GM19240 (cell line): ENCODE results near the gene BCOR.

Experiments
- DNase-seq: peaks from one replicate; pipeline ENCODE4 v3.0.0; 2011; ENCODE audit warnings: low spot score; ENCODE audit not compliant: insufficient read length

BCOR gene

DNA sequence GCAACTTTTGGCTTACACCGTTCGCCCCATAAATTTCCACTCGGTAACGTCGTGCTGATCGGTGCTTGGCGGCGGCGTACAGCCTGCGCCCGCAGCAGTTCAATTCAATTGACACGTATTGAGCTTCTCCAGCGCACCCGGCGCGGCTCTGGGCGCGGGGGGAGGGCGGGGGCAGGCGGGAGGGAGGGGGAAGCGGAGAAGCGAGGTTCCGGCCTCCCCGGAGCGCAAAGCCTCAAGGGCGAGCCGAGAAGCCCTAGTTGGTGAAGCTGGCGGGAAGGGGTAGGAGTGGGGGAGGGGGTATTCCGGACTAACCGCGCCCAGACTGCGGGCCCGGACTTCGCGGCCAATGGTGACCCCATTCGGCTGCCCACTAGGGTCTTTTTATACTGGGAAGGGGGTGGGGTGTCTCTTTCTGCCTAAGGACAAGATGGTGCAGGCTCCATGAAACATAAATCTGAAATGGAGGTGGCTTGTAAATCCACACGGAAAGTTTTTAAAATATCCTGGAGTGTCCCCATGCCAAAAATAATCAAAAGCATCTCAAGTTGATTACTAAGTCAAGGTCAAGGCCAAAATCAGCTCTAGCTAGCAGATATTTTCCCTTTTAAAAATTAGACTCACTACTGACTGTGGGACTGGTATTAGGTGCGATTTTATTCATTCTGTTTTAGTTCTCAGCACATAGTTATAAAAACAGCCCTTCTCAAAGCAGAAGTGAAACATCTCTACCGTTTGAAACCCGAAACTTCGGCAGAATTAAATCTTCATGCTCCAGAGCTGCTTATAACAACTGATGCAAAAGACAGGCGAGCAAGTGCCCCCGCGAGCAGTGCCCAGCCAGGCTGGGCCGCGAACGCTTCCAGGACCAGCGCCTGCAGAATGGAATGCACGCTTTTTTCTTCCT is 1.5 kb upstream of the BCOR start:
- no peak for DNase-seq

DNA sequence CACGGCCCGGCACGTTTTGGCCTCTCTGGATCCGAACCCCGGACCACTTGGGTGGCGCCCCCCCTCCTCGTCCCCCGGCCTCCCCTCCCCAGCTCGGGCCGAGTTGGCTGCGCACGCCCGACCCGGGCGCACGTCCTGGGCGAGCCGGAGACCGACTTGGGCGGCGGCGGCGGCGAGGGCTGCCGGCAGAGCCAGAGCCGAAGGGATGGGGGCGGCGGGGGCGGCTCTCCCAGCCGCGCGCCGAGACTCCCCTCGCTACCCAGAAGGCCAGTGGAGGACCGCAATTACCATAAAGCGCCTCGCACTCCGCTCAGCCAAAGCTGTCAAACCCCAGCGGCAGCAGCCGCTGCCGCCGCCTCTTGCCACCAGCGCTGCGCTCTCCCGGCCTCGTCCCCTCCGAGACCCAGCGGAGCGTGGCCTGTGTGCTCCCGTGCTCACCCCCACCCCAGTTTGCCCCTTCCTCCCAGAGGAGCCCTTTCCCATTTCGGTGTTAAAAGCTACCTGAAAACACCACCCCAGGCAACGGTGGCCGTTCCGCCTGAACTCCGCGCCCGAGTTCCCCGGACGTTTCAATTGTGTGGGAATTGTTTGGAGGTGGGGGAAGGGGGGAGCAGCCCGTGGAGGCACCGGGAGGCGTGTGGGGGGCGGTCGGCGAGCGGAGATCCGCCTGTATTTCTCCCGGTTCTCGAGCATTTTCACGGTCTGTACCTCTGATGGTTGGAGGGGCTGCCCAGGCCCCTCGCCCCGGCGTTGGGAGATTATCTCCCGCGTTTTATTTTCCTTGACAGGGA is 701 bp upstream of the BCOR start:
- DNase-seq: no peak

DNA sequence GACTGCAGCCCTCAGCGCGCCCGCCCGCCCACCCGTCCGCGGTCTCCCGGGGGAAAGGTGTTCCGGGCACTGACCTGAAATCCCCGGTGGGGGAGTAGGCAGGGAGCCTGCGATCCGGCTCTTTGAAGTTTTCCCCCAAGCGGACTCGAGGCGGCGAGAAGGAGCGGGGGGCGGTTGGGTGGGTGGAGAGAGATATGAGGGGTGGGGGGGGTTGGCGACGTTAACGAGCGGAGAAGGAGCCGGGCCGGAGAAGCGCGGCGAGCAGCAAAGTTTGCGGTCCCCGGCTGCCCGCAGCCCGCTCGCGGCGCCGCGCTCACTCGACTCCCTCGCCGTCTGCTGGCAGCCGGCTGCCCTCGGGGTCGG is 636 bp downstream of the BCOR start:
- DNase-seq: no peak

DNA sequence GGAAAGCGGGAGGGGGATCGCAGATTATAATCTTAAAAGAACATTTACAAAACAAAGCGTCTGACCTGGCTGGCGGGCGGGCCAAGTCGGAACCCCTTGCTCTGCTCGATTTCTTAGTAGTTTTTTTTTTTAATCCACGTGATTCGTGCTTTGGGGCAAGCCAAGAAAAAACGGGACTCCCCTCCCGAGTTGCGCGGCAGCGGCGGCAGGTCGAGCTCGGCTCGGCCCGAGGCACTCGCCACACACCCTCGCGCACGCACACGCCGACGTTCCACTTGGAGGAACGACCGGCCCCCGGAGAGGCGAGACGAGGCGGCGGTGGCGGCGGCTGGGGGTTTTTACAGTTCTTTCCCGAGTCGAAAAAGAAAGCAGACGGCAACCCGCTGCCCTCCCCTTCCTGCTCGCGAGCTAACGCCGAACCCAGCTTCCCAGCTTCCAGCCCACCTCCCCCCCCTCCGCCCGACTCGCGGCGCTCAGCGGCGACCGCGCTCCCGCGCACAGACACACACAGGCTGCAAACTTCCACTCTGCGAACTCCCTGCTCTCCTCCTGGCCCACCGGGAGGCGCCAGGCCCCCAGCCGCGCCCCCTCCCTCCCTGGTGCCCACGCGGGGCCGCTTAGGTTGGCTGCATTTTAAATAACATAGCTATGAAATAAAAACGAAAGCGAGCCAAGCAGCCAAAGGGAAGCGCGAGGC is 1.2 kb downstream of the BCOR start:
- no peak for DNase-seq

DNA sequence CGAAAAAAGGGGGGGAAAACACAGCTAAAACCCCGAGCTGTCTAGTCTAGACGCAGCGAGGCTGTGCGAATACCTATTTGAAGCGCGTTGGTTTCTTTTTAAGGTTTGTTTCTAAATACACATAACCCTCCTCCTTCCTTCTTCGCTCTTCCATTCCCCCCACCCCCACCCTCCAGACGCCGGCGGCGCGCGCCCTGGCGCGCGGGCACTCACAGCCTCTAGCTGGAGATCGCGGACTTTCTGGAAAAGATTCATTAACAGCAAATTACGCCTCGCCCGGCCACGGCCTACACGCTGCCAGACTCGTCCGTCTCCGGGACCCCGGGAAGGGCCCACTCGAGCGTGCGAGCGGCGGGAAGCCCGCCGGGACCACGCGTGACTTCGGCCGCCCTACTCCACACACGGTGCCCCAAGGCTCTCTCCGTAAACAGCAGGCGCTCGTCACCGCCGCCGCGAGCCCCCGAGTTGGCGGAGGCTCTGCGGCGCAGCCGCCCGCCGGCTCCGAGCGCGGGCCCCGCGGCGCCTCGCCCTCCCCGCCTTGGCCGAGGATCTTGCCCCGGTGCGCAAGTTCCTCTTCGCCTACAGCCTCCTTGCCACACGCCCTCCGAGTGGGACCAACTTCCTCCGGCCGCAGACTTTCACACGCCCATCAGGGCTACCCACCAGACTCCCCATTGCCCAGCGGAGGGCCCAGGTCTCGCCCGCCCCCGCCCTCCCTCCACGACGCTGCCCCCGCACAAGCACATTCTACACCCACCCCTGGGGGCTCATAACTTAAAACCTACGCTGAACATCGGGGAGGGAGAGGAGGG is 2.0 kb downstream of the BCOR start:
- DNase-seq: no peak

DNA sequence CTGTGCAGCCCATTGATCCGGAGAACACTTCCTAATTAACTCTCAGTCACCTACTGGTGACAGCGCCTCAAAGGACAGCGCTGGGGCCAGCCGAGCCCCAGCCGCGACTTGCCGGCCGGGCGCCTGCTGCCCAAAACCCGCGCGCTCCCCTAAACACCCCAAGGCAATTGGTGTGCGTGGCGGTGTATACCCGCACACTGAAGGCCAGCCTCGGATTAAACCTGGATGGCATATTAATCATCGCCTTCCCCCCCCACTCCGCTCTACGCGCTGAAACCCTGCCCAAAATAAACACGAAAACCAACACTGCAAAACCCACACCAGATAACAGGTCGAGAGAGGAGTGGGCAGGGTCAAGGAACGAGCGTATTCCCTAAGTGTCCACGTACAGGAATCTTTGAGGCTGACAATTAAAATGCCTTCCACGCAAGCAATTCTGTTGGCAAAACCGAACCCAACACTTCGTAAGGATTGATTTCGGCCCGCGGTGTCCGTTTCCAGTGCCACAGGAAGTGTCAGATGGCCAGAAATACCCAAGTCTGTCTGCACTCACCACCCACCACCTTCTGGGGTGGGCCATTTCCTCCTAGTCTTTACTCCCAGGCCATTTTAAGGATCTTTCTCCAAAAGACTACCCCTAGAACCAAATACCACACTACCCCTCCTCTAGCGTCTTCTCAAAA is 2.7 kb downstream of the BCOR start:
- DNase-seq: no peak

DNA sequence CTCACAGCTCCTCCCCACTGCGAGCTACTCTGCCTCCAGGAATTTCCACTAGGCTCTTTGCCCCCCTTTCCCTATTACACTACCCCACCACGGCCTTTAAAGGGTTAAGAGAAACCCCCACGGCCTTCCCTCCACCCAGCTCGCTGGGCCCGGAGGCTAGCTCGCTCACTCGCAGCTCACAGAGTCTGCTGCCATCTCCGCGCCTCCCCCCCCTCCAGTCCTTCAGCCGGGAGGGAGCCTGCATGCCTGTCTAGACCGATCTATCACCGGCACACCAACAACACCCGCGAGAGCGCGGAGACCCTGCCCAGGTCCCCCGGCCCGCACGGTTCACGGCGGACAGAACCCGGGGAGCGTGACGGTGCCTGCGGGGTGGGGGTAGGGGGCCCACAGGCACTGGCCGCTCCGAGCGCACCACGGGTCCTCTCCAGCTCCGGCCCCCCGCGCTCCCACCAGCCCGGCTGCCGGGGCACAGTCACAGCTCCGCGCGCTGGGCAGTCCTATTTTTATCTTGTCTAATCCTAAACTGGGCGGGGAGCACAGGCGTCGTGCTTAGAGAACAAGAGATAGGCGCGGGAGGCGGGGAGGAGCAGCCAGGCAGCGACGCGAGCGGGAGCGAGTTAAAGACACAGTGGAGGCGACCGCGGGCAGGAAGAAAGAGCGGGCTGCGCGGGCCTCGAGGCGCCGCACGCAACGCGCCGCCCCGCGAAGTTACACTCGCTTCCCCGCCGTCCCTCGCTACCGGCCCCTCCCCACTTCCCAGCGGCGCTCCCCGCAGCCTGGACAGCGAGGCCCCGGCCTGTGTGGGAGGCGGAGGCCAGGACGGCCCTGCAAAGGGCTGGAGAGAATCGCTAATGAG is 3.5 kb downstream of the BCOR start:
- DNase-seq: no peak

DNA sequence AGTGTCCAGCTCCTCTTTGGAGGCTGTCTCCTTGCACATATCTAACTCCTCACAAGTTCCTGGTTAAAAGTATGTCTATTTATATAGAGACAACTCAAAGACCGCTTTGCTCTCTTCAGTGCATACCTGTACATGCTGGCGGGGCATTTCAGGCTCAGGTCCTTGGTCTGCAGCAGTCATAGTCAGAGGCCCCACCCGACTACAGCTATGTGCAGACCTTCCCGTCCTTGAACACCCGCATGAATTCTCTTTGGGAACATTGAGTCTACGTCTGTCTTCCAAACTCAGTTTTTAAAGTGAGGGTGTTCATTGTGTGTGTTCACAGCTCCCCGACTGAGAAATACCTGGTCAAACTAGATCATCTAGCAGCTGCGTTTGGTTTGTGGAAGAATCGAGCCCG is 4.2 kb downstream of the BCOR start:
- DNase-seq: no peak

DNA sequence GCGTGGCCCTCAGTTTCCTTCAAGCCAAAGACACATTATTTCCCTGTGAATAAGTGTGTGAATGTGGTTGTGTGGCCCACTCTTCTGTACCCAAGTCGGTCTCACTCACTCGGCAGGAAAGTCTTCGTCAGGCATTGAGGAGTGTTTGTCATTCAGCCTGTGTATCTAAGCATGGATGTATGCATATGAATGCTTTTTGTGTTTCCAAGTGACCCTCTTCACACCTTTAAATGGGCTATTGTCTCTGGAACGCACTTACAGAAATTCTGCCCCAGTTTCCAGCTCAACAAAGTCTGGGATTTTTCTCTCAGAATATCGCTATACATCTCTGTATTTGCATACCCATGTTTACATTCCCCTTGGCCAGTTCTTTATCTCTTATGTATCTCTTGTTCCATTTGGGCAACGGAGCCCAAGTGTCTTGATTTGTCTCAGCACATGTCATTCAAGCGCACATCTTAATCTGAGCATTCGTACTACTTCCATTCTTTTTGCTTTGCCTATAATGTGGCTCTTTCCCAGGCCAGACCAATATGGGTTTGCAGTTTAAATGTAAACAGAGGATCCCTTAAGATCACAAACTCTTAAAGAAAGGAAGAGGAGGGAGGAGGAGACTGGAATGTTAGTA is 4.8 kb downstream of the BCOR start:
- no peak for DNase-seq

DNA sequence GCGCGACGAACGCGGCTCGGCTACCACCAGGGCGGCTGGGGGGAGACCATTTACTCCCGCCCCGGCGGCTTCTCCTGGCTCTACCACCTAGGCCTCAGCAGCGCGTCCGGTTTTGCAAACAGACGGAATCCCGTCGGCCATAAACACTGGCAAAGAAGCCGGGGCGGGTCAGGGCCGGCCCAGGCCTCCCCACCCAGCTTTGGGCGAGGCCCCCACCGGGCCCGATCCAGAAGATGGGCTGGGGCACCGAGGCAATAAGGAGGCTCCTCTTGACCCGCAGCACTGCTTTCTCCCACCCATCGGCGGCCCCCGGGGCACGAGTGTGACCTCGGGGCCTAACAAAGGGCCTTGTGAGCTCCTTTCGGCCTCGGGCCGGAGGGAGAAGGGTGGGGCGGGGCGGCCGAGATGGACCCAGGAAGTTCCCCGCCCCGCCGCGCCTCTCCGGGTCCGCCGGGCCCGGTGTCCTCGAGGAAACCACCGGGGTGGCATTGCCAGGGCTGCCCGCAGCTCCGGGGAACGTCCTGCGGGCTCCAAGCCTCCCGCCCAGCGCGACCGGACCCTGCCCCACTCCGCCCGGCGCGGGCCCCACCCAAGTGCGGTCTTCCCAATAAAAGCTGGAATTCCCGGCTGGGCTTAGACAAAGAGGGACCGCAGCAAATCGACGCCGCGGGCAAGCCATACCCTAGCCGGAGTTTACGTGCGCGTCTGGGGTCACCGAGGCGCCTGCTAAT is 5.9 kb downstream of the BCOR start:
- DNase-seq: no peak

DNA sequence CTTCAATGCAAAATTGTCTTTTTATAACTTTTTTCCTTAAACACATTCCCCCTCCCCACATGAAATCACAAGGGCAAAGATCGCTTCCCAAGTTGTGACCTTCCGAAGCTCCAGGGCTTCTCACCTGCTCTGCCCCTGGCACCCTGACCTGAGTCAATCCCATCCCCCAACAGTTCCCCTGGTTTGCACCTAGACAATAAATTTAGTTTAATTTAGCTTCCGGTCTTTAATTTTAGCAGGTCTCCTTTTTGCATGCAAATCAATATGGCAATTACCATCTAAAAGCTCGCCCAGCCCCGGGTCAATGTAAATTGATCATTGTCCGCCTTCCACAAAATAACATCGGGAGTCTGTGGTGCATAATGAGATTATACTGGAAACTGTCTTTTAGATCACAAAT is 6.8 kb downstream of the BCOR start:
- no peak for DNase-seq

DNA sequence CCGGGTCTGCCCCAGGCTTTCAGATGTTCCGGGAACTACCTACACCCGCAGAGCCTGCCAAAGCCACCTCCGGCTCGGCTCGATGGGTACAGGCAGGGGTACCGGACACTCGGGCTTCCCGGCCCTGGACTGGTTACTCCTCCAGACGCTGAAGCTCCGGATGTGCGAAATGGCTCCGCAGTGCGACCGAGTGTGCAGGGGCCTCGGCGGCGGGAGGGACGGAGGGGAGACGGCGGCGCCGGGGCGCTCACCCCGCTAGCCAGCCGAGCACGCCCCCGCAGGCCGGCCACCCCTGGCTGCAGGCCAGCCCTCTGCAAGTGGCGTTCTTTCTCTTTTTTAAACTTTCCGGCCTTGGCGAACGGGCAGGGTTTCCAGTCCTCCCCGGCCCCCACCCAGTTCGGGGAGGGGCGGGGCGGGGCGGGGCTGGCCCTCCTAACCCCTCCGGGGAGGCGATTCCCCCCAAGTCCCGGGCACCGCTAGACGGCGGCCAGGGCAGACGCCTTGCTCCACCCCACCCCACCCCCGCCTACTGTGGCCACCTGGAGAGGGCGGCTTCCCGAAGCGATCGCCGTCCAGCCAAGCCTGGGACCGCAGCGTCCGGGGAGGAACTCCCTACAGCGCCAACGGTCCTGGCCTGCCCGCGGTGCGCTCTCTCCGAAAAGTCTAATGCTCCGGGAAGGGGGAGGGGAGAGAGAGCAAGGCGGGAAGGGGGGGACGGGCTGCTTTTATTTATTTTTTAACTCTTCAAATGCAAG is 7.5 kb downstream of the BCOR start:
- DNase-seq: no peak

DNA sequence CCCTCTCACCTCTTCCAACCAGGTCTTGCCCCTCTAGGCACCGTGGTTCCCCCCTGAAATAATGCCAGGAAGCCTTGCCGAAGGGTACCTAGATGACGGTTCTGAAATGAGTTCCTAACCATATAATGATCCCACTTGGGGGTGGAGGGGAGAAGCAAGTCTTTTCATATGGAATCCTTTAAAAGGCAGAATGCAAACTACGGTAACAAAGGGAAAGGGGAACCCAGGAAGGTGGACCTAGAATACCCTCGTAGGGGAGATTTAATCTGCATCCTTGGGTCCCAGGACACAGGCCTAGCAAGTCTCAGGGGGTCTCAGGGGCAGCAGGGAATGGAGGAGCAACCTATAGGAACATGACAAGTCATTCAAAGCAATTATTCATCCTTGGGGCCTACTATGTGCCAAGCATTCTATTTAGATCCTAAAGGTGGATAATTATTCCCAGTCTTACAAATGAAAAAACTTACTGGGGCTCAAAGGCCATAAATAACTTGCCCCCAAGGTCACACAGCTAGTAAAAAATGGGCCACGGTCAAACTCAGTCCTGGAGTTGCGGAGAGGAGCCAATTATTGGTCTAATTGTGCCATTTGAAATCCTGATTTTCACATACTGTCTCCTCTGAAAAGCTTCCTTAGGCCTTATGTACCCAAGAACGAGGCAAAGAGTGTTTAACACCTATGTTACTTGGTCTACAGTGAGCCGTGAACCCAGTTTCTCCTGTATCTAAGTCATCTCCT is 8.8 kb downstream of the BCOR start:
- no peak for DNase-seq

DNA sequence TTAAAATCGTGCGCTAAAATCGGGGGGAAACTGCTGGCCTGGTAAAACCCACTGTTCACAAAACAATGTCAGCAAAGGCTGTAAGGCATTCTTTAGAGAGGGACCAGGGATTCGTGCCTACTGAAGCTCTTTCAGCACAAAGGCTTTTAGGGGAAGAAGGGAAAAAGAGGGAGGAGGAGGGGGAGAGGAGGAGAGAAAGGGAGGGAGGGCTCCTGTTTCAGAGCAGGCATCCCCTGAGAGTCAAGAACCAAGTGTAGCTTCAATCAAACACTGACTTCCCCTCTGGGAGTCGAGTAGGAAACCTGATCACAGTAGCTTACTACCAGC is 9.5 kb downstream of the BCOR start:
- no peak for DNase-seq

DNA sequence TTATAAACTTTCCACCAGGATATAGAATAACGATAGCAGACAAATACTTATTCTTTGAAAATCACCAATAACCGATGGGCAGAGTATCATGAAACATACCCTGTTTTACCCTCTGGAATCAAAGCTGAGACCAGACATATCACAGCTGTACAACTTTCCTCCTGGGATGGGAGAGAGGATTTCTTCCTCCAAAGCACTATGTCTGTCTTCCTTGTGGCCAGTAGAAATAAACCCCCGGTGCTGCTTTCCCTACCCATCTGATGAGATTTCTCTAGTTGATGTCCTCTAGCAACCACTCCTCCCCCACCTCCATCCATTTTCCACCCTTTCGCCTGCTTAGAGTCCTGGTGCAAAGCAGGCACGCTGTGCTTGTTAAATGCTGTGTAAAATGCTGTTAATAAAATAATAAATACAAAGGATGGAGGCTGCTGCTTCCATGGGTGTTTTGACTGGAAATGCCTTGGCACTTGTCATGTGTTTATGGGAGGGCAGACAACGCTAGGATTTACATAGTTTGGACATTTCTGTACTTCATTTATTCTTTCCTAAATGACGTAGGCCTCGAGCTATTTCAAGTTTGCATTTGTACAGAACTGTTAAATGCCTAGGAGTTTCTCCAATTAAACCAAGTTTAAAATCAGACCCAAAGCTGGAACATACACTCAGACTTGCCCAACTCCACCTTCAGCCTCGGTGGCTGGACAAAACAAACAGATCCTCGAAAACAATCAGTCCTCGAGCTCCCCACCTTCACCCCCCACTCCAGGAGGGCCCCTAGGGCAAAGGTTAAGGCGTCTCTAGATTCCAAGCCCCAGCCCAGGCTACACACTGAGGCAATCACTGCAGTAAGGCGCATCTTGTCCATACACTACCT is 10.1 kb downstream of the BCOR start:
- no peak for DNase-seq

DNA sequence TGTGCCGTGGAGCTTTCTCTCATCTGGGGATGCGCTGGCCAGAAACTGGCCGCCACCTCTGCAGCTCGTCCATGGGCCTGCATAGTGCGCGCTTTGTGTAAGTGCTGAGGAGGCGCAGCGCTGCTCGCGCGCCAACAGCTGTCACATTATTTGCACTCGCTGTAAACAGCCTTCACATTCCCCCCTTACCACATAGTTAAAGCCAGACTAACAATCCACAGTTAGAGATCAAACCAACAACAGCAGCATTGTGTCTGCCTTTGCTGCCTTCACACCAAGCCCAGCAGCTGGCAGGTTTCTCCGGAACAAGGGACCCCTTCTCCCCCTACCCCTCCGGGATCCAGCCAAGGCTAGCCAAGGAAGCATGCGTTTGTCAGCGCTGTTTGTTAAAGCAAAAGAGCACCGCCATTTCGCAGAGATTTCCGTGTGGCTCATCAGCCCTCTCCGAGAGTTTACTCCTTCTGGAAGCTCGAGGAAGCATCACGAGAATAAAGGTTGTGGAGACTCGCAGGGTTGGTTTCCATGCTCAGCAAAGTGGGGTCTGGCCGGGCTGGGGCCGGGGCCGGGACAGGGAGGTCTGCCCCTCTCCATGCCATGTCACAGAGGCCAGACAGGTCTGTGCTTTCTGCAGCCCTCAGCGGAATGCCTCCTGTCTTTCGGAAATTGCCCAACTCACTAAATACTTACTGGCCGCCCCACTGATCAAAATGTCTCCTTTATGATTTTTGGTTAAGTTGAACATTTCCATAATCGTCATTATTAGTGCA is 11.0 kb downstream of the BCOR start:
- no peak for DNase-seq
